Esophagus muscularis mucosa (tissue), 4 donors: ENCODE data around the gene SSTR5.

Experiments used
- CTCF ChIP-seq, 3 experiments: fragments of 200-600 bp in 2 of 3; fragments of 450-650 bp in 1 of 3; sonication (generic) in 2 of 3; IDR thresholded peaks; one replicate each; pipeline ENCODE4 v1.5.1; 2017 to 2019; ENCODE audit warnings: antibody characterized with exemption in 3 of 3, mild to moderate bottlenecking in 2 of 3, moderate library complexity in 1 of 3
- EP300 ChIP-seq: sonication (generic); formaldehyde crosslinking; IDR thresholded peaks from one replicate; pipeline ENCODE4 v1.6.1; 2017; ENCODE audit warnings: antibody characterized with exemption
- POLR2A ChIP-seq: fragments of 450-650 bp; IDR thresholded peaks from one replicate; pipeline ENCODE4 v1.6.1; 2017; ENCODE audit warnings: antibody characterized with exemption, moderate library complexity, mild to moderate bottlenecking, low read depth
- POLR2AphosphoS5 ChIP-seq, 2 donors: sonication (generic); formaldehyde crosslinking; IDR thresholded peaks; one replicate each; pipeline ENCODE4 v1.6.1; 2017; ENCODE audit warnings: antibody characterized with exemption in 2 of 2

GRCh38 chr16:1050516-1050915, 22.0 kb upstream of the SSTR5 start:
- TF ChIP-seq CTCF (IDR thresholded peaks at IDR 0.05) = no peak
- no peak for TF ChIP-seq POLR2A
- TF ChIP-seq POLR2AphosphoS5 (IDR thresholded peaks at IDR 0.05) = no peak
- no peak for TF ChIP-seq EP300
